Pancreas (tissue), 10 donors: ENCODE data around the gene DCTN2. TPM values are rescaled to one million over a fixed set of nuclear protein-coding genes. Genes with fewer than 3 reads are reported as not detected.

Source experiments
- ATAC-seq, 4 donors: fragments of 200-7000 bp; cut with Tn5 transposase; one replicate each; pipeline versions ENCODE4 v1.8.0 to v1.9.1; 2020; ENCODE audit warnings: mild to moderate bottlenecking in 4 of 4, moderate library complexity in 4 of 4
- DNase-seq, 6 donors: peaks; one replicate each; pipeline ENCODE4 v3.0.0-alpha.2; 2020
- FAIRE-seq: peaks from 2 replicates; lab custom pipeline; 2012; peaks lifted over from hg19 to GRCh38; lab: Jason Lieb, UNC
- H3K27ac ChIP-seq, 4 donors: fragments of 200-600 bp; sonication (generic); 1 replicate in 3 of 4; 2 replicates in 1 of 4; pipeline versions ENCODE4 v1.5.0 to v1.8.0; 2020
- H3K27me3 ChIP-seq, 4 donors: fragments of 200-600 bp; one replicate each; pipeline ENCODE4 v1.8.0; 2021
- H3K36me3 ChIP-seq, 3 donors: fragments of 200-600 bp; sonication (generic) in 1 of 3; one replicate each; pipeline versions ENCODE4 v1.5.0 to v1.8.0; 2020 to 2021
- H3K4me1 ChIP-seq, 3 donors: fragments of 200-600 bp; one replicate each; pipeline ENCODE4 v1.8.0; 2021
- H3K4me3 ChIP-seq, 4 donors: fragments of 200-600 bp; sonication (generic) in 2 of 4; one replicate each; pipeline versions ENCODE4 v1.5.0 to v1.8.0; 2020 to 2021
- H3K9me3 ChIP-seq, 4 donors: fragments of 200-600 bp; one replicate each; pipeline ENCODE4 v1.8.0; 2021
- WGBS, 2 donors: extraction: QIAGEN DNeasy Blood & Tissue Kit; methylation state at CpG; one replicate each; pipeline ENCODE4 v1.1.7; 2013; 5-methylcytosine and 5-hydroxymethylcytosine counted together
- intact Hi-C, 3 donors: fragments of 100-400 bp; cut with DNase I; formaldehyde crosslinking; loops; one replicate each; pipeline versions ENCODE4 v1.11.1 to v1.14.2; 2022
- polyA plus RNA-seq, 2 donors: library from polyadenylated mRNA; stranded (reverse); fragments of 200-250 nt; gene quantifications; one replicate each; pipeline ENCODE4 v1.2.3, GENCODE V29; 2013
- total RNA-seq, 6 donors: library from RNA; stranded (reverse); fragmentation: NEBNext Ultra II Directional in 4 of 6; extraction: Animal tissue kit (Norgen Biotek cat#: 25700) in 4 of 6; gene quantifications; one replicate each; pipeline versions ENCODE4 v1.2.1 to v1.2.4, GENCODE V29; 2021 to 2023
- TF ChIP-seq, protein P1 (sequence below), 4 donors: fragments of 200-600 bp; sonication (generic) in 3 of 4; IDR thresholded peaks; one replicate each; pipeline versions ENCODE4 v1.5.0 to v1.8.0; 2021; ENCODE audit warnings: antibody characterized with exemption in 4 of 4
- donor health status: healthy with polysubstance abuse.
- donor health status: DM: no; HTN: no; CAD: no; lungs with moderate emphysema.
- donor health status: DM: no; HTN: no; CAD: no.
- donor health status: control.
- donor health status: control.
- donor health status: Bipolar disorder and iron deficiency.
- donor health status: DM: yes; HTN: yes; CAD: no.
- donor health status: DM: no; HTN: no; CAD: no.
- donor health status: DM: no; HTN: no; CAD: no.
- donor health status: DM: yes; HTN: yes; CAD: no.

The DCTN2 gene
- total and polyA plus RNA-seq, 8 donors: 54.9 to 117 (median 64.4) TPM

DNA sequence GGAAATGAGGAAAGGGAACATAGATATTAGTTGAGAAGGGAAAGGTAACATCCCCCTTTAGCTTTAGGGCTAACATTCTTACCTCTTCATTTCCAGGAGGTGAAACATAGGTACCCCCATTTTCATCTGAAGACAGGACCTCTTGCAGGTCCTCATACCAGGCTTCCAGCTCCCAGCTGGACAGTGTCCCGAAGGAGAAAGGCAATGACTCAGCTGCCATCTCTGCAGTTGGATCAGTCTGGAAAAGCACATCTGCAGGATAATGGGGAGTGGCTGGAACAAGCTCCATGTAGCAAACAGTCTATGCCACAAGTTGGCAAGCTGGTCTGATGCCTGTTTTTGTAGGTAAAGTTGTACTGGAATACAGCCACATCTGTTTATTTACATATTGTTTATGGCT lies 29.8 kb downstream of the DCTN2 start:
- ATAC-seq (no peak), DNase-seq (no peak), FAIRE-seq (no peak)
- Histone ChIP-seq H3K27me3 (no peaks in the 10 kb centered on the region), H3K4me1 (peaks cover 27 to 44% (median 35%) of the 10 kb centered on the region in 3 donors), H3K36me3 (peaks cover 0 to 32% (median 20%) of the 10 kb centered on the region in 3 donors), H3K9me3 (no peaks in the 10 kb centered on the region), H3K4me3 (no peak overlapping the region), H3K27ac (peak overlapping the region in 1 of 4 donors; percentile 93)
- intact Hi-C loops: no loop called here
- TF ChIP-seq, protein P1, sequence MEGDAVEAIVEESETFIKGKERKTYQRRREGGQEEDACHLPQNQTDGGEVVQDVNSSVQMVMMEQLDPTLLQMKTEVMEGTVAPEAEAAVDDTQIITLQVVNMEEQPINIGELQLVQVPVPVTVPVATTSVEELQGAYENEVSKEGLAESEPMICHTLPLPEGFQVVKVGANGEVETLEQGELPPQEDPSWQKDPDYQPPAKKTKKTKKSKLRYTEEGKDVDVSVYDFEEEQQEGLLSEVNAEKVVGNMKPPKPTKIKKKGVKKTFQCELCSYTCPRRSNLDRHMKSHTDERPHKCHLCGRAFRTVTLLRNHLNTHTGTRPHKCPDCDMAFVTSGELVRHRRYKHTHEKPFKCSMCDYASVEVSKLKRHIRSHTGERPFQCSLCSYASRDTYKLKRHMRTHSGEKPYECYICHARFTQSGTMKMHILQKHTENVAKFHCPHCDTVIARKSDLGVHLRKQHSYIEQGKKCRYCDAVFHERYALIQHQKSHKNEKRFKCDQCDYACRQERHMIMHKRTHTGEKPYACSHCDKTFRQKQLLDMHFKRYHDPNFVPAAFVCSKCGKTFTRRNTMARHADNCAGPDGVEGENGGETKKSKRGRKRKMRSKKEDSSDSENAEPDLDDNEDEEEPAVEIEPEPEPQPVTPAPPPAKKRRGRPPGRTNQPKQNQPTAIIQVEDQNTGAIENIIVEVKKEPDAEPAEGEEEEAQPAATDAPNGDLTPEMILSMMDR (IDR thresholded peaks at IDR 0.05): no peak
- 28 to 59% methylated on average over 1 of the region's 1 CpG for WGBS, 2 donors

DNA sequence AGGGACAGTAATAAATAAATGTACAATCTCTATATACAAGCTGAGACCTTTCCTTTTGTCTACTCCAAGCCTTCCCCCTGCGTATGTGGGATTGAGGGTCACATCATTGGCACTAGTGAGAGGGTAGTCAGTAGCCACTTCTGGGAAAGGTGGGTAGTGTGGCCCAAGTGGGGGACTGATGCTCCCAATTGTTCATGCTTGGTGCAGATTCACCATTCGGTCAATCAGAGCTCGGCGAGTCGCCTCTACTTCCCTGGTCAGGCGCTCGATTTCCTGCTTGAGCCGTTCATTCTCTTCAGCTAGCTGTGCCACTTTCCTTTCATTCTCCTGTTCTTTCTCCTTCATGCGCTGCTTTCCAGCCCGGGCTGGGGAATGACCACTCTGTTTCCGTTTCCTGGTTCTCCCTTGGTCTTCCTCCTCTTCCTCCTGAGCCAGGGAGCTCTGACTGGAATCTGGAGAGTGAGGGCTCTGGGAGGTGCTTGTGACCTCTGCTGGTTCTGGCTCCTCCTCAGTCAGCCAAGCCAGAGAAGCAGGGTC lies 30.3 kb downstream of the DCTN2 start:
- peaks cover 0 to 37% (median 24%) of the 10 kb centered on the region in 3 donors for H3K36me3 ChIP-seq
- TF ChIP-seq, protein P1 (IDR thresholded peaks at IDR 0.05): no peak
- H3K9me3 ChIP-seq: no peaks in the 10 kb centered on the region
- ATAC-seq (no peak), FAIRE-seq (no peak), DNase-seq (no peak)
- peaks cover 22 to 42% (median 34%) of the 10 kb centered on the region in 3 donors for H3K4me1 ChIP-seq
- intact Hi-C loops: no loop called here
- H3K4me3 ChIP-seq: no peak overlapping the region
- peak overlapping the region in 1 of 4 donors; percentile 93 for H3K27ac ChIP-seq
- 83 to 87% methylated on average over 10 to 11 of the region's 11 CpGs for WGBS, 2 donors
- no peaks in the 10 kb centered on the region for H3K27me3 ChIP-seq

GRCh38 chr12:57515934-57516541 lies 31.0 kb downstream of the DCTN2 start:
- DNase-seq (no peak), FAIRE-seq (no peak), ATAC-seq (no peak)
- intact Hi-C loops: no loop called here
- H3K9me3 ChIP-seq: no peaks in the 10 kb centered on the region
- no peak overlapping the region for H3K4me3 ChIP-seq
- 70 to 75% methylated on average over 11 of the region's 11 CpGs for WGBS, 2 donors
- TF ChIP-seq, protein P1 (IDR thresholded peaks at IDR 0.05): no peak
- H3K4me1 ChIP-seq: peaks cover 16 to 37% (median 27%) of the 10 kb centered on the region in 3 donors
- H3K27ac ChIP-seq: no peak overlapping the region
- peaks cover 0 to 44% (median 26%) of the 10 kb centered on the region in 3 donors for H3K36me3 ChIP-seq
- no peaks in the 10 kb centered on the region for H3K27me3 ChIP-seq

GRCh38 chr12:57515408-57515933 lies 31.5 kb downstream of the DCTN2 start:
- FAIRE-seq (no peak), ATAC-seq (no peak), DNase-seq (no peak)
- Histone ChIP-seq H3K9me3 (no peaks in the 10 kb centered on the region), H3K4me3 (no peak overlapping the region), H3K4me1 (peaks cover 14 to 37% (median 26%) of the 10 kb centered on the region in 3 donors), H3K36me3 (peaks cover 0 to 49% (median 26%) of the 10 kb centered on the region in 3 donors), H3K27ac (no peak overlapping the region), H3K27me3 (no peaks in the 10 kb centered on the region)
- WGBS, 2 donors: 45 to 51% methylated on average over 3 of the region's 3 CpGs
- TF ChIP-seq, protein P1 (IDR thresholded peaks at IDR 0.05): no peak
- intact Hi-C loops: no loop called here
